ENCODE measurements around the gene CLDN9.

The CLDN9 gene

GRCh38 chr16:2981899-2982250 is 30.8 kb upstream of the CLDN9 start:
- no peak overlapping the region for H3K4me3 ChIP-seq (ENCODE audit: low read depth, low read length)
- no peak for DNase-seq (ENCODE audit: low read depth)
- TF ChIP-seq CTCF (conservative IDR thresholded peaks at IDR 0.05; ENCODE audit: low read depth, low read length): no peak

- TF ChIP-seq CTCF (conservative IDR thresholded peaks at IDR 0.05; ENCODE audit: low read depth, low read length): no peak
- no peak for DNase-seq (ENCODE audit: low read depth)
- H3K4me3 ChIP-seq (ENCODE audit: low read depth, low read length): no peak overlapping the region
Measured at GRCh38 chr16:2982402-2982801, 30.3 kb upstream of the CLDN9 start.

- peak; percentile 69 for DNase-seq (ENCODE audit: low read depth)
- TF ChIP-seq CTCF (conservative IDR thresholded peaks at IDR 0.05; ENCODE audit: low read depth, low read length): peak; percentile 52
- H3K4me3 ChIP-seq (ENCODE audit: low read depth, low read length): peak overlapping the region; percentile 44
Measured at GRCh38 chr16:2983706-2984136, 29.0 kb upstream of the CLDN9 start.

- TF ChIP-seq CTCF (conservative IDR thresholded peaks at IDR 0.05; ENCODE audit: low read depth, low read length): no peak
Measured at GRCh38 chr16:2985462-2985861, 27.3 kb upstream of the CLDN9 start.

GRCh38 chr16:2985893-2986355 is 26.8 kb upstream of the CLDN9 start:
- H3K4me3 ChIP-seq (ENCODE audit: low read depth, low read length): no peak overlapping the region
- DNase-seq (ENCODE audit: low read depth): no peak
- no peak for TF ChIP-seq CTCF (conservative IDR thresholded peaks at IDR 0.05; ENCODE audit: low read depth, low read length)

More at GRCh38 chr16:2985462-2985861, 27.3 kb upstream of the CLDN9 start:
- DNase-seq (ENCODE audit: low read depth): no peak
- H3K4me3 ChIP-seq (ENCODE audit: low read depth, low read length): no peak overlapping the region

- no peak for DNase-seq (ENCODE audit: low read depth)
- H3K4me3 ChIP-seq (ENCODE audit: low read depth, low read length): no peak overlapping the region
- no peak for TF ChIP-seq CTCF (conservative IDR thresholded peaks at IDR 0.05; ENCODE audit: low read depth, low read length)
Measured at GRCh38 chr16:2986623-2987188, 26.0 kb upstream of the CLDN9 start.

- TF ChIP-seq CTCF (conservative IDR thresholded peaks at IDR 0.05; ENCODE audit: low read depth, low read length): no peak
- no peak overlapping the region for H3K4me3 ChIP-seq (ENCODE audit: low read depth, low read length)
- DNase-seq (ENCODE audit: low read depth): no peak
Measured at GRCh38 chr16:2987286-2987685, 25.4 kb upstream of the CLDN9 start.

Data from choroid plexus epithelial cell (primary cell).